ENCODE measurements around the gene AQP5.

The AQP5 gene

GRCh38 chr12:49951411-49952240 is 10.0 kb upstream of the AQP5 start:
- no peak for DNase-seq

GRCh38 chr12:49952391-49953055 is 9.1 kb upstream of the AQP5 start:
- DNase-seq = no peak

- DNase-seq = no peak
Measured at GRCh38 chr12:49953151-49953550, 8.5 kb upstream of the AQP5 start.

- DNase-seq = no peak
Measured at GRCh38 chr12:49953961-49954846, 7.5 kb upstream of the AQP5 start.

GRCh38 chr12:49954863-49955830 is 6.5 kb upstream of the AQP5 start:
- DNase-seq = no peak

GRCh38 chr12:49955899-49956662 is 5.6 kb upstream of the AQP5 start:
- DNase-seq = no peak

GRCh38 chr12:49956663-49957569 is 4.8 kb upstream of the AQP5 start:
- no peak for DNase-seq

GRCh38 chr12:49957570-49957967 is 4.1 kb upstream of the AQP5 start:
- DNase-seq = no peak

- DNase-seq = no peak
Measured at GRCh38 chr12:49959685-49960473, 1.8 kb upstream of the AQP5 start.

GRCh38 chr12:49960474-49961110 is 1.1 kb upstream of the AQP5 start:
- DNase-seq = no peak

GRCh38 chr12:49961993-49962764 is 507 bp downstream of the AQP5 start:
- DNase-seq = no peak

- DNase-seq = no peak
Measured at GRCh38 chr12:49962861-49963765, 1.4 kb downstream of the AQP5 start.

- no peak for DNase-seq
Measured at GRCh38 chr12:49963976-49964815, 2.5 kb downstream of the AQP5 start.

- no peak for DNase-seq
Measured at GRCh38 chr12:49964849-49965624, 3.4 kb downstream of the AQP5 start.

- DNase-seq = no peak
Measured at GRCh38 chr12:49965836-49966235, 4.2 kb downstream of the AQP5 start.
